Muscle of leg (tissue), 16 donors: ENCODE data around the gene PRKN. TPM values are rescaled to one million over a fixed set of nuclear protein-coding genes. Genes with fewer than 3 reads are reported as not detected.
A peak's percentile ranks its signal among the peaks of the same experiment; 100 is the strongest.

Experiments
- DNase-seq: peaks from one replicate; pipeline ENCODE4 v3.0.0; 2013
- H3K27ac ChIP-seq: one replicate; pipeline ENCODE4 v1.5.1; 2013; ENCODE audit warnings: mild to moderate bottlenecking, low read length, control low read depth
- H3K27me3 ChIP-seq: one replicate; pipeline ENCODE4 v1.6.1; 2013; ENCODE audit warnings: low read length; ENCODE audit not compliant: control insufficient read depth, insufficient read depth
- H3K36me3 ChIP-seq: one replicate; pipeline ENCODE4 v1.6.1; 2013; ENCODE audit warnings: low read length; ENCODE audit not compliant: control insufficient read depth, insufficient read depth
- H3K4me1 ChIP-seq: one replicate; pipeline ENCODE4 v1.6.1; 2013; ENCODE audit warnings: low read length; ENCODE audit not compliant: control insufficient read depth, insufficient read depth
- H3K4me3 ChIP-seq: one replicate; pipeline ENCODE4 v1.5.1; 2013; ENCODE audit warnings: low read length, control low read depth
- H3K9me3 ChIP-seq: replicated peaks from 2 replicates; pipeline ENCODE4 v1.6.1; 2013; ENCODE audit warnings: low read depth, low read length; ENCODE audit not compliant: control insufficient read depth
- WGBS: methylation state at CpG from one replicate; pipeline ENCODE4 v1.1.5; 2013; ENCODE audit warnings: missing lambda C conversion rate; ENCODE audit not compliant: insufficient coverage; 5-methylcytosine and 5-hydroxymethylcytosine counted together
- long read RNA-seq, 11 donors: transcript quantifications; one replicate each; lab custom pipeline, GENCODE V29; 2026
- polyA plus RNA-seq, 8 donors: library from polyadenylated mRNA; unstranded; fragments of 120-200 nt; gene quantifications; one replicate each; pipeline versions ENCODE4 v1.2.1 to v1.2.3, GENCODE V29; 2013; ENCODE audit warnings: inconsistent platforms in 1 of 8, low replicate concordance in 1 of 8; ENCODE audit not compliant: insufficient read length in 8 of 8, insufficient read depth in 1 of 8
- total RNA-seq: library from RNA; stranded (reverse); fragments of 120-200 nt; gene quantifications from one replicate; pipeline ENCODE4 v1.2.4, GENCODE V29; 2013

Gene PRKN
- total RNA-seq (4.0 TPM), polyA plus RNA-seq (1 to 10 TPM; 2.5 to 4.7 (median 3.7) TPM)
- long read RNA-seq, donor 1, partial matches to known transcripts: 0 of 1 reads
- long read RNA-seq, donor 1, other reads (novel, unspliced or antisense): 0 of 1 reads
- long read RNA-seq, donor 2: 0 reads
- long read RNA-seq, donor 3, partial matches to known transcripts: 0 of 3 reads
- long read RNA-seq, donor 3, other reads (novel, unspliced or antisense): 0 of 3 reads
- long read RNA-seq, donor 4: 0 reads
- long read RNA-seq, donor 5: 0 reads
- long read RNA-seq, donor 6, partial matches to known transcripts: 0 of 2 reads
- long read RNA-seq, donor 6, other reads (novel, unspliced or antisense): 0 of 2 reads
- long read RNA-seq, donor 7: 0 reads
- long read RNA-seq, donor 8: 0 reads
- long read RNA-seq, donor 9, partial matches to known transcripts: 0 of 3 reads
- long read RNA-seq, donor 9, other reads (novel, unspliced or antisense): 0 of 3 reads
- long read RNA-seq, donor 10, partial matches to known transcripts: 0 of 1 reads
- long read RNA-seq, donor 10, other reads (novel, unspliced or antisense): 0 of 1 reads
- long read RNA-seq, donor 11, partial matches to known transcripts: 0 of 1 reads
- long read RNA-seq, donor 11, other reads (novel, unspliced or antisense): 0 of 1 reads

DNA sequence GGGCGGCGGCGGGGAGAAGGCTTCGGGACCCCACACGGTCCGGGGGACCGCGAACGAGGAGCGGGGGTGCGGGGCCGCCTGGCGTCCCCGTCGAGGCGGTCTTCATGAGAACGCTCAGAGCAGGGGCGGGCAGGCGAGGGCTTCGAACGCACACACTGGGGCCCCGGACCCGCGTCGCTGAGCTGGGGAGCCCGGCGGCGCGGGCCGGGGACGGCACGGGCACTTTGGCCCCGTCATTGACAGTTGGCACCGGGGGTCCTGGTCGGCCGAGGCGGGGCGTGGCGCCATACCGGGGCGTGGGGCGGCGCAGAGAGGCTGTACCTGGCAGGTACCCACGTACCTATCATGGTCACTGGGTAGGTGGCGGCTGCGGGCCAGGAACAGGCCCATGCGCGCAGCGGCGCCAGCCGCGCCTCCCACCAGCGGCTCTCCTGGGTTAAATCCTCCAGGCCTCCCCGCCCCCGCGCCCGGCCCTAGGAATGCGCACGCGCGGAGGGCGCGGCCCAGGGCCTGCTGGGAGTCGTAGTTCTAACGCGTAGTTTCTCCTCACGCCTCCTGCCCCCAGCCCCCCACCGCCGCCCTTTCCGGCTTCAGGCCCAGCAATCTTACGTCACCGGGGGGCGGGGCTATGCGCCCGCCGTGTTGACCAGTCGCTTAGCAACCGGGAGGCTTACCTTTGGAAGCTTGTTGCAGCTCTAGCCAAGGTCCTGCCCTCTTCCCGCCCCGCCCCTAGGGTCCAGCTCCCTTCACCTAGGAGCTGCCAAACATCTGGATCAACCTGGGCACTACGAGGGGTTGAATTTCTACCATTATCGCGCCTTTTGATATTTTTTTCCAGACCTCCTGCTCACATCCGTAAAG, at the start of gene PRKN, which contains the start of gene PACRG:
TSS of gene PRKN (minus strand) at position 445 of the 861 bp plus-strand sequence.
TSS of gene PACRG (plus strand) at position 653 of the 861 bp plus-strand sequence.
- WGBS: under 1% methylated on average over 81 of the region's 84 CpGs
- DNase-seq: peak; percentile 99
- Histone ChIP-seq H3K27ac (peak within 1 kb of the TSS; percentile 91), H3K27me3 (no peaks in the 10 kb centered on the region), H3K9me3 (no peaks in the 10 kb centered on the region), H3K4me3 (peak within 1 kb of the TSS; percentile 81), H3K36me3 (no peaks in the 10 kb centered on the region), H3K4me1 (peaks cover 7% of the 10 kb centered on the region)

DNA sequence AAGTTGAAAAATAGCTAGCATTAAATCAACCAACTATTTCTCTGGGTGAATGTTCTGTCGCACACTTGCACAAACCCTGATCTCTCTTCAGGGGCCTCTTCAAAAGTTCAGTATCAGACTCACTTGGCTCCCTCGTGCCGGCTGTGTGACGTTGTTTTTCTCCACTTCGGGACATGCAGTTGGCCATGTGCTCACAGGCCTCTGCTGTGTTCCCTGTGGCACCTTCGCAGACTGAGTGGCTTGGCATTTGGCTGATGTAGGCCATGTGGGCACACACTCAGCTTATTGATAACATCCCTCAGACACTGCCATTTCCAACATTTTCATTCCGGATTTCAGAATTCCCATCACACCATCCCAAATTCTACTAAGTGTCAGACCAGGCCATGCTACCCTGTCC, 49.5 kb upstream of the PRKN start:
- no peaks in the 10 kb centered on the region for H3K27me3 ChIP-seq
- H3K36me3 ChIP-seq: no peaks in the 10 kb centered on the region
- no peaks in the 10 kb centered on the region for H3K9me3 ChIP-seq
- DNase-seq: no peak
- H3K27ac ChIP-seq: no peak overlapping the region
- WGBS: 65% methylated on average over 6 of the region's 7 CpGs
- no peak overlapping the region for H3K4me3 ChIP-seq
- no peaks in the 10 kb centered on the region for H3K4me1 ChIP-seq

DNA sequence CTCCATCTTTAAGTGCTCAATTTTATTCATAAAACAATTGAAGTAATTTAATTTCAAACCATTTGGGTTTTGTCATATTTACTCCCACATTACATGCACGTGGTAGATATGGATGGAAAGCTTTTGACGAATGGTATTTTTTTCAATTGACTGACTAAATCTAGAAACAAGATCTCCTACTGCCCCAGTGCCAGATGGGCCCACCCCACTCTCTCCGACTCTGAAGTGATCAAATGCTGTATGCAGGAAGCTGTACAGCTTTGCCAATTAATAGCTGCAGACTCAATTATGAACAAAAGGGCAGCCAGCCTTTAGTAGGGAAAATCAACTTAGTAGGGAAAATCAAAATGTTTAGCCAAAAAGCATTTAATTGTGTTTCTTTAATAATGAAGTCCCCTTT, 46.4 kb upstream of the PRKN start:
- WGBS: no CpG with 5 or more reads among the region's 3 CpGs
- Histone ChIP-seq H3K27me3 (no peaks in the 10 kb centered on the region), H3K27ac (no peak overlapping the region), H3K36me3 (no peaks in the 10 kb centered on the region), H3K4me3 (no peak overlapping the region), H3K9me3 (no peaks in the 10 kb centered on the region), H3K4me1 (no peaks in the 10 kb centered on the region)
- DNase-seq: no peak

DNA sequence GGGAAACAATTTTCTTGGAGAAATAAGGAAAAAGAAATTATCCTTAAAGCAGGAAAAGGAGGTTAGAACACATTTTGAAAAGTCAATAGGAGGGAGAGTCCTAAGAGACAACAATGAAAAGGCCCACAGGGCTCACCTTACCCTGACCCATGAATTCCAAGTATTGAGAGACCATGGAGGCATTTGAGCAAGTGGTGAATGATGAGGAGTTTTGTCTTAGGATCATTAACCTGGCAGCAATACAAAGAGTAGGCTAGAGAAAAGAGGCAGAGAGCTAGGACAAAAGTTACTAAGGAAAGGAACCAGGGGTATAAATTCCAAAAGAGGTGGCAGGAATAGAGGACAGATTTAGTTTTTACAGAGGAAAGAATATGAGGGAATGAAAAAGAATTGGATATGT, 44.9 kb upstream of the PRKN start:
- no peak for DNase-seq
- Histone ChIP-seq H3K9me3 (no peaks in the 10 kb centered on the region), H3K27ac (no peak overlapping the region), H3K27me3 (no peaks in the 10 kb centered on the region), H3K4me1 (no peaks in the 10 kb centered on the region), H3K36me3 (no peaks in the 10 kb centered on the region), H3K4me3 (no peak overlapping the region)

DNA sequence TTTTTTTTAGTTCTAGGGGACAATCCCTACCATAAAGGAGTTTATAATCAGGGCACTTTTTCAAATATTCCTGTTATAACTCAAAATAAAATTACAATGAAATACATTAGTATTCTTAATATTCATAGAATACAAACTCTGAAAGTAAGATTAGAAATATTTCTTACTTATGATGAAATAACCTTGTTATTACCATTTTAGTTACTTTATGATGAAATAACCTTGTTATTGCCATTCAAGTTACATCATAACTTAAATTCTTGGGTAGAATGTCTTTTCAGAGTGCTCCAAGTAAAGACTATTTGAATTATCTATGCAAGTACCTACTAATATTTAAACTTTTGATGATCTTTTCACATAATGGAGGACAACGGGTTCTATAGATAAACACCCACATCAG, 43.4 kb upstream of the PRKN start:
- no peaks in the 10 kb centered on the region for H3K36me3 ChIP-seq
- H3K4me3 ChIP-seq: no peak overlapping the region
- no peak overlapping the region for H3K27ac ChIP-seq
- H3K27me3 ChIP-seq: no peaks in the 10 kb centered on the region
- no peaks in the 10 kb centered on the region for H3K9me3 ChIP-seq
- WGBS: no CpG with 5 or more reads among the region's 1 CpG
- no peaks in the 10 kb centered on the region for H3K4me1 ChIP-seq
- DNase-seq: no peak

DNA sequence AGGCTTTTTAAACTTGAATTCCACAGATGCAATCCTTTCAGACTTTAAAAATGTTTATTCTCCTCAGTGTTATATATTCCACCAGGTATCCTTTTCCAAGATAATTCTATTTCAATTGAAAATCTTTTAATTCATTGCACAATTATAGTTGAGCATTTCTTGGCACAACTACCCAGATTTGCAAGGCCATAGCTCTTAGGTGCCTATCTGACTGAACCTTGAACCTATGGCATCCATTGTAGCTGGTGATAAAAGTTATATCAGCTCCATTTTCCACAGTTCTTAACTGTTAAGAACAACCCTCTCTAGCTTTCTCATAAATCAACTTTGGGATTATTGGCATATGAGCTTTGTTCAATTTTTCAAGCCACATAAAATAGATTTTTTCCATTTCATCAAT, 42.6 kb upstream of the PRKN start:
- no peak overlapping the region for H3K27ac ChIP-seq
- no peaks in the 10 kb centered on the region for H3K9me3 ChIP-seq
- no peak overlapping the region for H3K4me3 ChIP-seq
- H3K4me1 ChIP-seq: no peaks in the 10 kb centered on the region
- H3K36me3 ChIP-seq: no peaks in the 10 kb centered on the region
- no peak for DNase-seq
- no peaks in the 10 kb centered on the region for H3K27me3 ChIP-seq

DNA sequence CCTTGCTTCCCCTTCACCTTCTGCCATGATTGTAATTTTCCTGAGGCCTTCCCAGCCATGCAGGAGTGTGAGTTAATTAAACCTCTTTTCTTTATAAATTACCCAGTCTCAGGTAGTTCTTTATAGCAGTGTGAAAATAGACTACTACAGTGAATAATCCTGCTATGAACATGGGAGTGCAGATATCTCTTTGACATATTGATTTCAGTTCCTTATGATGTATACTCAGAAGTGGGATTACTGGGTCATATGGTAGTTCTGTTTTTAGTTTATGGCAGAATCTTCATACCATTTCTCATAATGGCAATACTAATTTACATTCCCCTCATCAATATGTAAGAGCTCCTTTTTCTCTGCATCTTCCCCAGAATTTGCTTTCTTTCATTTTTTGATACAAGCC, 26.2 kb upstream of the PRKN start:
- Histone ChIP-seq H3K4me1 (no peaks in the 10 kb centered on the region), H3K27ac (no peak overlapping the region), H3K4me3 (no peak overlapping the region), H3K27me3 (no peaks in the 10 kb centered on the region), H3K36me3 (no peaks in the 10 kb centered on the region), H3K9me3 (no peaks in the 10 kb centered on the region)
- no peak for DNase-seq

DNA sequence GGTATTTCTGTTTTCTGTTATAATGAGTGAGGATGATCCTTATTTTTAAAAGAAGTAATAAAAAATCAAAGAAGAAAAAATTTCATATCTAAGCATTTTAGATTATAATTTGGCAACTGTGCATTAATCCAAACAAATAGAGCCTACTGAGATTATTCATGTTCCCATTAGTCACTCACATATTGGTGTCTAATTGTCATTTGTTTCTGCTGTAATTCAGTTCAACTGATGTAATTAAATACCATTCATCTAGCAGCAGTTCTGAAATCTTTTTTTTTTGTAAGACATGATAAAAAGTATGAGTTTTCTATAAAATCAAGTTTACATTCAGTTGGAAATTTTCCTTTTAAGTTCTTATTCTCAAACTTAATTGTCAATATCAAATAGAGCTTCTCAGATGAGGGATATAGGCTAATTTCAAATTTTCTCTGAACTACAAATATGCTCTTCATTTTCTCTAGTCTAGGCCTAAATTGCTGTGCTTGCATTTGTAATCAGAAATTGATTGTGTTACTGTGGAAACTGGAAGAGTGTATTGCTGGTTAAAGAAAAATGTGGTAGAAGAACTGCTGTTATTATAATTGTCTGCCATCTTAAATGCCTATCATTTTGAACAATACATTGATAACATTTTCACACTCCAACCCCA, 23.8 kb upstream of the PRKN start:
- Histone ChIP-seq H3K4me3 (no peak overlapping the region), H3K36me3 (no peaks in the 10 kb centered on the region), H3K27ac (no peak overlapping the region), H3K9me3 (no peaks in the 10 kb centered on the region), H3K4me1 (no peaks in the 10 kb centered on the region), H3K27me3 (no peaks in the 10 kb centered on the region)
- no peak for DNase-seq

DNA sequence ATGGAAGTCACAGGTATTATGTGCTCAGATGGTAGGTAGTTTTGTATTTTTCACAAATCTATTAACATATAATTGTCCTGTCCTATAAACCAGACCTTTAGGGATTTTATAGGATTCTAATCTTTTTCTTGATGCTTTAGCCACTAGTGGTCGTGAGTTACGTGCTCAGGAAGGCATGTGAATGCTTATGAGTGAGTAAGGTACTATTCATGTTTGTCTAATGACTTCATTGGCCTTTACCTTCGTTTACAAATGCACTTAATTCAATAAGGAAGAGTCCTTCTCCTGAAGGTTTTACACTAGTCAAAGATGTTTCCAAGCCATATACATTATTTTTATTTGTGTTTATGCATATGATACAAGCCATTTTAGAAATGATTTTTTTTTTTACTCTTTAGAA, 23.2 kb upstream of the PRKN start:
- H3K9me3 ChIP-seq: no peaks in the 10 kb centered on the region
- H3K36me3 ChIP-seq: no peaks in the 10 kb centered on the region
- no peaks in the 10 kb centered on the region for H3K4me1 ChIP-seq
- no CpG with 5 or more reads among the region's 3 CpGs for WGBS
- no peaks in the 10 kb centered on the region for H3K27me3 ChIP-seq
- no peak overlapping the region for H3K27ac ChIP-seq
- no peak for DNase-seq
- no peak overlapping the region for H3K4me3 ChIP-seq

DNA sequence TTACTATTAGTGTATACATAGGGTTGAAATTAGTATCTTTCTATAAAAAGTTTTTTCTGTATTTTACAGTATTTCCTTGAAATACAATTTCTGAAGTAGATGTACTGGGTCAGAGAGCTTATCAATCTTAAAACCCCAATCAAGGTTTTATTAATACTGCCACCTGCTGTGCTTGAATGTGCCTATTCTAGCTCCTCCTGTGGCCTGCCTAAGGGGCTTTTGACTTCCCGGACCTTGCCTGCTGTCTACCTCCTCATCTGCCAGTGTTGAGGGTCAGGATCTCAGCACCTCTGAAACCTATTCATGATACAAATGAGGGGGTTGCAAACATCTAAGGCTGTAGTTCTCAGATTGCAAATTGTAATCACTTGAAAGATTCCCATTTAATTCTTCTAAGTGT, 9.4 kb upstream of the PRKN start:
- no peaks in the 10 kb centered on the region for H3K4me1 ChIP-seq
- no peaks in the 10 kb centered on the region for H3K27me3 ChIP-seq
- no peaks in the 10 kb centered on the region for H3K9me3 ChIP-seq
- 67% methylated on average over 1 of the region's 1 CpG for WGBS
- no peak overlapping the region for H3K4me3 ChIP-seq
- DNase-seq: no peak
- no peaks in the 10 kb centered on the region for H3K36me3 ChIP-seq
- H3K27ac ChIP-seq: no peak overlapping the region
